Stomach (tissue), 9 donors: ENCODE measurements around the gene TMEM260. TPM values are rescaled to one million over a fixed set of nuclear protein-coding genes. Genes with fewer than 3 reads are reported as not detected.
"Not testable (repeated sequence)": the region's sequence is repeated elsewhere in the genome, so short reads cannot be mapped to it uniquely, and the experiment has no call there.

Experiments
- DNase-seq, 2 donors: peaks; one replicate each; pipeline versions ENCODE4 v3.0.0 to v3.0.0-alpha.2; 2013 to 2019
- H3K27ac ChIP-seq, 5 donors: fragments of 200-600 bp in 4 of 5; sonication (generic) in 4 of 5; one replicate each; pipeline ENCODE4 v1.5.1; 2013 to 2019; ENCODE audit warnings: mild to moderate bottlenecking in 1 of 5, moderate library complexity in 1 of 5
- H3K27me3 ChIP-seq, 3 donors: fragments of 200-600 bp; sonication (generic); one replicate each; pipeline ENCODE4 v1.5.1; 2017 to 2019; ENCODE audit warnings: mixed run types in 1 of 3
- H3K36me3 ChIP-seq, 4 donors: fragments of 200-600 bp; sonication (generic); 1 replicate in 3 of 4; 2 replicates in 1 of 4; pipeline ENCODE4 v1.5.1; 2016 to 2019
- H3K4me1 ChIP-seq, 4 donors: fragments of 200-600 bp; sonication (generic); one replicate each; pipeline ENCODE4 v1.5.1; 2016 to 2019
- H3K4me3 ChIP-seq, 4 donors: fragments of 200-600 bp; sonication (generic) in 3 of 4; one replicate each; pipeline ENCODE4 v1.5.1; 2016 to 2019; ENCODE audit warnings: mild to moderate bottlenecking in 1 of 4
- H3K9me3 ChIP-seq, 4 donors: fragments of 200-600 bp; sonication (generic); one replicate each; pipeline ENCODE4 v1.5.1; 2016 to 2019
- CTCF ChIP-seq, 7 experiments: fragments of 450-650 bp in 4 of 7; fragments of 200-600 bp in 3 of 7; sonication (generic) in 3 of 7; IDR thresholded peaks; one replicate each; pipeline ENCODE4 v1.5.1; 2016 to 2019; ENCODE audit warnings: antibody characterized with exemption in 7 of 7, control low read depth in 2 of 7, mild to moderate bottlenecking in 1 of 7
- EP300 ChIP-seq: sonication (generic); formaldehyde crosslinking; IDR thresholded peaks from one replicate; pipeline ENCODE4 v1.6.1; 2017; ENCODE audit warnings: antibody characterized with exemption
- POLR2A ChIP-seq, 4 donors: fragments of 450-650 bp; IDR thresholded peaks; one replicate each; pipeline ENCODE4 v1.6.1; 2016; ENCODE audit warnings: antibody characterized with exemption in 4 of 4, control low read depth in 2 of 4, mild to moderate bottlenecking in 1 of 4, moderate library complexity in 1 of 4
- POLR2AphosphoS5 ChIP-seq, 3 donors: sonication (generic); formaldehyde crosslinking; IDR thresholded peaks; one replicate each; pipeline ENCODE4 v1.6.1; 2016; ENCODE audit warnings: antibody characterized with exemption in 3 of 3
- WGBS, 5 donors: extraction: QIAGEN DNeasy Blood & Tissue Kit in 3 of 5; methylation state at CpG; one replicate each; pipeline versions ENCODE4 v1.1.5 to v1.1.7; 2013 to 2018; 5-methylcytosine and 5-hydroxymethylcytosine counted together
- intact Hi-C: fragments of 100-400 bp; cut with DNase I; formaldehyde crosslinking; loops from one replicate; pipeline ENCODE4 v1.15.1; 2023; ENCODE audit warnings: low total_unique reads
- polyA plus RNA-seq, 3 donors: library from polyadenylated mRNA; stranded (reverse); fragments of 200-250 nt; gene quantifications; one replicate each; pipeline ENCODE4 v1.2.3, GENCODE V29; 2013
- total RNA-seq, 5 donors: library from RNA; depleted of rRNA; stranded (reverse); fragments of >200 nt; gene quantifications; one replicate each; pipeline versions ENCODE4 v1.1.0 to v1.2.3, GENCODE V29; 2014 to 2016
- donor health status: healthy with polysubstance abuse.
- donor health status: Bipolar disorder and iron deficiency.
- donor health status: healthy.

Gene TMEM260
- total and polyA plus RNA-seq, 8 donors, result 2.9 to 25.7 (median 9.4) TPM; not detected in 1

- WGBS, 5 donors, result 79 to 94% (median 83%) methylated on average over 1 of the region's 1 CpG
- intact Hi-C loops, result no loop called here
- H3K27me3 ChIP-seq, result no peaks in the 10 kb centered on the region
- H3K4me3 ChIP-seq, result no peak overlapping the region
- H3K9me3 ChIP-seq, result no peaks in the 10 kb centered on the region
- peaks cover 0 to 31% (median 24%) of the 10 kb centered on the region in 4 donors for H3K36me3 ChIP-seq
- peaks cover 0 to 4% (median 0%) of the 10 kb centered on the region in 4 donors for H3K4me1 ChIP-seq
- no peak for DNase-seq
- H3K27ac ChIP-seq, result no peak overlapping the region
- TF ChIP-seq POLR2A (IDR thresholded peaks at IDR 0.05), result no peak
- no peak for TF ChIP-seq EP300
- no peak for TF ChIP-seq CTCF (IDR thresholded peaks at IDR 0.05)
- TF ChIP-seq POLR2AphosphoS5 (IDR thresholded peaks at IDR 0.05), result no peak
Measured at GRCh38 chr14:56594428-56594827, 14.8 kb downstream of the TMEM260 start.

GRCh38 chr14:56598519-56598918 is 18.9 kb downstream of the TMEM260 start:
- DNase-seq, result no peak
- intact Hi-C loops, result no loop called here
- 92 to 100% (median 100%) methylated on average over 1 of the region's 1 CpG for WGBS, 5 donors
- H3K9me3 ChIP-seq, result no peaks in the 10 kb centered on the region
- no peaks in the 10 kb centered on the region for H3K27me3 ChIP-seq
- H3K36me3 ChIP-seq, result peaks cover 0 to 20% (median 17%) of the 10 kb centered on the region in 4 donors
- no peak overlapping the region for H3K27ac ChIP-seq
- no peaks in the 10 kb centered on the region for H3K4me1 ChIP-seq
- no peak for TF ChIP-seq CTCF (IDR thresholded peaks at IDR 0.05)
- no peak for TF ChIP-seq POLR2AphosphoS5 (IDR thresholded peaks at IDR 0.05)
- TF ChIP-seq EP300, result no peak
- no peak for TF ChIP-seq POLR2A (IDR thresholded peaks at IDR 0.05)
- no peak overlapping the region for H3K4me3 ChIP-seq

GRCh38 chr14:56603648-56604047 is 24.1 kb downstream of the TMEM260 start:
- Histone ChIP-seq H3K4me3 (no peak overlapping the region), H3K27me3 (no peaks in the 10 kb centered on the region), H3K9me3 (no peaks in the 10 kb centered on the region), H3K4me1 (no peaks in the 10 kb centered on the region), H3K27ac (no peak overlapping the region), H3K36me3 (peaks cover 5 to 35% (median 29%) of the 10 kb centered on the region in 4 donors)
- 84 to 94% (median 84%) methylated on average over 2 of the region's 2 CpGs for WGBS, 5 donors
- no peak for DNase-seq
- no peak for TF ChIP-seq CTCF (IDR thresholded peaks at IDR 0.05)
- no peak for TF ChIP-seq POLR2AphosphoS5 (IDR thresholded peaks at IDR 0.05)
- no peak for TF ChIP-seq EP300
- intact Hi-C loops, result no loop called here

GRCh38 chr14:56608689-56609088 is 29.1 kb downstream of the TMEM260 start:
- intact Hi-C loops, result no loop called here

GRCh38 chr14:56611663-56612062 is 32.1 kb downstream of the TMEM260 start:
- H3K36me3 ChIP-seq, result peaks cover 8 to 83% (median 73%) of the 10 kb centered on the region in 4 donors
- H3K4me3 ChIP-seq, intact Hi-C loops, H3K27me3 ChIP-seq, H3K27ac ChIP-seq, H3K9me3 ChIP-seq, H3K4me1 ChIP-seq, DNase-seq: not testable (repeated sequence)
- WGBS, 5 donors, result 94 to 99% (median 98%) methylated on average over 2 of the region's 2 CpGs

More at GRCh38 chr14:56608689-56609088, 29.1 kb downstream of the TMEM260 start:
- no peaks in the 10 kb centered on the region for H3K4me1 ChIP-seq
- no peak for DNase-seq
- WGBS, 5 donors, result 62 to 75% (median 65%) methylated on average over 2 of the region's 2 CpGs
- H3K36me3 ChIP-seq, result peaks cover 11 to 76% (median 72%) of the 10 kb centered on the region in 4 donors
- no peak overlapping the region for H3K27ac ChIP-seq
- H3K4me3 ChIP-seq, result no peak overlapping the region
- no peaks in the 10 kb centered on the region for H3K27me3 ChIP-seq
- H3K9me3 ChIP-seq, result no peaks in the 10 kb centered on the region
- no peak for TF ChIP-seq EP300
- no peak for TF ChIP-seq POLR2AphosphoS5 (IDR thresholded peaks at IDR 0.05)
- TF ChIP-seq CTCF (IDR thresholded peaks at IDR 0.05), result no peak
- no peak for TF ChIP-seq POLR2A (IDR thresholded peaks at IDR 0.05)
